Effector memory CD8-positive, alpha-beta T cell (primary cell): ENCODE measurements around the gene ZNF525.
"Not testable (repeated sequence)": the region's sequence is repeated elsewhere in the genome, so short reads cannot be mapped to it uniquely, and the experiment has no call there.

Experiments
- ATAC-seq: fragments of 150-1000 bp; cut with Tn5 transposase; replicated peaks from 2 replicates; pipeline ENCODE4 v1.10.0; 2021; ENCODE audit warnings: mild to moderate bottlenecking, moderate library complexity
- DNase-seq, 3 experiments: peaks; one replicate each; pipeline ENCODE4 v3.0.0; 2021
- H3K27ac Mint-ChIP-seq, 2 donors: one replicate each; pipeline ENCODE4 v1.8.0; 2022; ENCODE audit warnings: mild to moderate bottlenecking in 2 of 2, mixed read lengths in 2 of 2, moderate library complexity in 2 of 2
- H3K27me3 Mint-ChIP-seq, 2 donors: one replicate each; pipeline ENCODE4 v1.8.0; 2022; ENCODE audit warnings: mixed read lengths in 2 of 2
- H3K36me3 Mint-ChIP-seq: one replicate; pipeline ENCODE4 v1.8.0; 2022; ENCODE audit warnings: mild to moderate bottlenecking, moderate library complexity, mixed read lengths; ENCODE audit not compliant: insufficient read depth
- H3K4me1 Mint-ChIP-seq, 2 donors: one replicate each; pipeline ENCODE4 v1.8.0; 2022; ENCODE audit warnings: low read depth in 2 of 2, mixed read lengths in 2 of 2
- H3K4me3 Mint-ChIP-seq, 2 donors: one replicate each; pipeline ENCODE4 v1.8.0; 2022; ENCODE audit warnings: mild to moderate bottlenecking in 2 of 2, mixed read lengths in 2 of 2, moderate library complexity in 2 of 2
- H3K9me3 Mint-ChIP-seq, 2 donors: one replicate each; pipeline ENCODE4 v1.8.0; 2022; ENCODE audit warnings: mixed read lengths in 2 of 2
- total RNA-seq, 9 experiments: gene quantifications; one replicate each; lab custom pipeline; 2026; lab: John Stamatoyannopoulos, UW

ZNF525 gene
- 19.5 to 62.1 (median 36.8) reads per million in 9 experiments for total RNA-seq

- Mint-ChIP-seq H3K27me3 (no peaks in the 10 kb centered on the region), H3K27ac (peak within 1 kb of the TSS; percentile 91 to 96), H3K4me1 (peaks cover 13 to 28% of the 10 kb centered on the region in 2 donors), H3K4me3 (peak within 1 kb of the TSS; percentile 95 to 96), H3K36me3 (peaks cover 9% of the 10 kb centered on the region), H3K9me3 (no peaks in the 10 kb centered on the region)
- DNase-seq (peak; percentile 97 to 98 (median 98)), ATAC-seq (peak; percentile 99)
These were observed at the start of gene ZNF525 for GRCh38 chr19:53365134-53365898. TSS of gene ZNF525 (plus strand) at chr19:53365705. CDS start at chr19:53372282, 6,577 bp downstream.

GRCh38 chr19:53328967-53329366 lies 36.5 kb upstream of the ZNF525 start:
- ATAC-seq (no peak), DNase-seq (no peak)
- Mint-ChIP-seq H3K36me3 (peaks cover 6% of the 10 kb centered on the region), H3K9me3 (peaks cover 12 to 20% of the 10 kb centered on the region in 2 donors), H3K27me3 (peaks cover 30 to 42% of the 10 kb centered on the region in 2 donors), H3K27ac (no peak overlapping the region), H3K4me1 (peaks cover 5 to 6% of the 10 kb centered on the region in 2 donors), H3K4me3 (peak overlapping the region; percentile 50 to 65)

DNA sequence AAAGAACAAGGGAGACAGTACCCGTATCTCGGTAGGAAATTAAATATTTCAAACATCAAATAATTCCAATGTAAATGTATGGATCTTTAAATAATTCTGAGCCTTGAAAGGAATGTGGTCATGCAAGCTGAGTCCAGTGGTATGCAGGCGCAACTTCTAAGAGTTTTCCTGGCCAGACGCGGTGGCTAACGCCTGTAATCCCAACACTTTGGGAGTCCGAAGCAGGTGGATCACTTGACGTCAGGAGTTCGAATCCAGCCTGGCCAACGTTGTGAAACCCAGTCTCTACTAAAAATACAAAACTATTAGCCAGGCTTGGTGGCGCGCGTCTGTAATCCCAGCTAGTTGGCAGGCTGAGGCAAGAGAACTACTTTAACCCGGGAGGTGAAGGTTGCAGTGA lies 33.0 kb upstream of the ZNF525 start:
- ATAC-seq (no peak), DNase-seq (no peak)
- Mint-ChIP-seq H3K4me1 (peaks cover 12 to 15% of the 10 kb centered on the region in 2 donors), H3K36me3 (peaks cover 11% of the 10 kb centered on the region), H3K27me3 (peaks cover 13 to 23% of the 10 kb centered on the region in 2 donors), H3K9me3 (peaks cover 3 to 11% of the 10 kb centered on the region in 2 donors), H3K4me3 (peak overlapping the region; percentile 77 to 91), H3K27ac (peak overlapping the region; percentile 91)

- ATAC-seq = peak; percentile 31
- DNase-seq = peak in 1 of 3 experiments; percentile 19
- peaks cover 13 to 17% of the 10 kb centered on the region in 2 donors for H3K27me3 Mint-ChIP-seq
- H3K27ac Mint-ChIP-seq = peak overlapping the region; percentile 91
- H3K9me3 Mint-ChIP-seq = peaks cover 3 to 11% of the 10 kb centered on the region in 2 donors
- H3K36me3 Mint-ChIP-seq = peaks cover 11% of the 10 kb centered on the region
- peak overlapping the region; percentile 77 to 91 for H3K4me3 Mint-ChIP-seq
- peaks cover 12 to 15% of the 10 kb centered on the region in 2 donors for H3K4me1 Mint-ChIP-seq
These were observed 32.4 kb upstream of the ZNF525 start for GRCh38 chr19:53333066-53333462.

- H3K27me3 Mint-ChIP-seq = peaks cover 9 to 10% of the 10 kb centered on the region in 2 donors
- peak; percentile 98 to 100 (median 99) for DNase-seq
- H3K9me3 Mint-ChIP-seq = peaks cover 1 to 8% of the 10 kb centered on the region in 2 donors
- peak within 1 kb of the TSS; percentile 91 for H3K27ac Mint-ChIP-seq
- peaks cover 12% of the 10 kb centered on the region in 2 donors for H3K4me1 Mint-ChIP-seq
- H3K36me3 Mint-ChIP-seq = peaks cover 11% of the 10 kb centered on the region
- ATAC-seq = peak; percentile 93
- H3K4me3 Mint-ChIP-seq = peak within 1 kb of the TSS; percentile 77 to 91
These were observed 31.7 kb upstream of the ZNF525 start, which contains the start of gene ZNF845 for GRCh38 chr19:53333463-53334449. TSS of gene ZNF845 (plus strand) at chr19:53333749. CDS start at chr19:53341308, 7,559 bp downstream.

DNA sequence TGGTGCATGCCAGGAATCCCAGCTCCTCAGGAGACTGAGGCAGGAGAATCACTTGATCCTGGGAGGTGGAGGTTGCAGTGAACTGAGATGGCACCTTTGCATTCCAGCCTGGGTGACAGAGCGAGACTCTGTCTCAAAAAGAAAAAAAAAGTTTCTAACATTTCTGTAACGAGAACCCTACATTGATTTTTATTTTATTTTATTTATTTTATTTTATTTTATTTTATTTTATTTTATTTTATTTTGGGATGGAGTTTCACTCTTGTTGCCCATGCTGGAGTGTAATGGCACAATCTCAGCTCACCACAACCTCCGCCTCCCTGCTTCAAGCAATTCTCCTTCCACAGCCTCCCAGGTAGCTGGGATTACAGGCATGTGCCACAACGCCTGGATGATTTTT lies 21.1 kb upstream of the ZNF525 start:
- Mint-ChIP-seq H3K4me1 (peaks cover 10 to 18% of the 10 kb centered on the region in 2 donors), H3K36me3 (peaks cover 75% of the 10 kb centered on the region)
- not testable (repeated sequence) for ATAC-seq, H3K27ac Mint-ChIP-seq, H3K4me3 Mint-ChIP-seq, H3K27me3 Mint-ChIP-seq, H3K9me3 Mint-ChIP-seq, DNase-seq

DNA sequence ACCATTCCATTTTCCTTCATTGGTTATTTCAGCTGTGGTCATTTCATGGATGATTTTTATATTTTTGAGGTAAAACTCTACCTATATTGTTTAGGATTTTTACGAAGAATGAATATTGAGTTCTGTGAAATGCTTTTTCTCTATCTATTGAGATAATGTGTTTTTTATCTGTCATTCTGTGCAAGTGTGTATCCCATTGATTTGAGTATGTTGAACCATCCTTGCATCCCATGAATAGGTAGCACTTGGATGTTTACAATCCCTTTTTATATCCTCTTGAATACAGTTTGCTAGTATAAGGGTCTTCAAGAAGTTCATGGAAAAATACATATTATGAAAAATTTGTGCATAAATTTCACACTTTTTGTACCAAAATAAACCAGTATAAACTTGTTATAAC lies 9.8 kb upstream of the ZNF525 start:
- Mint-ChIP-seq H3K4me3 (no peak overlapping the region), H3K27ac (no peak overlapping the region), H3K36me3 (peaks cover 8% of the 10 kb centered on the region), H3K27me3 (no peaks in the 10 kb centered on the region), H3K4me1 (peaks cover 0 to 2% of the 10 kb centered on the region in 2 donors), H3K9me3 (peaks cover 6 to 17% of the 10 kb centered on the region in 2 donors)
- DNase-seq = no peak
- ATAC-seq = no peak

DNA sequence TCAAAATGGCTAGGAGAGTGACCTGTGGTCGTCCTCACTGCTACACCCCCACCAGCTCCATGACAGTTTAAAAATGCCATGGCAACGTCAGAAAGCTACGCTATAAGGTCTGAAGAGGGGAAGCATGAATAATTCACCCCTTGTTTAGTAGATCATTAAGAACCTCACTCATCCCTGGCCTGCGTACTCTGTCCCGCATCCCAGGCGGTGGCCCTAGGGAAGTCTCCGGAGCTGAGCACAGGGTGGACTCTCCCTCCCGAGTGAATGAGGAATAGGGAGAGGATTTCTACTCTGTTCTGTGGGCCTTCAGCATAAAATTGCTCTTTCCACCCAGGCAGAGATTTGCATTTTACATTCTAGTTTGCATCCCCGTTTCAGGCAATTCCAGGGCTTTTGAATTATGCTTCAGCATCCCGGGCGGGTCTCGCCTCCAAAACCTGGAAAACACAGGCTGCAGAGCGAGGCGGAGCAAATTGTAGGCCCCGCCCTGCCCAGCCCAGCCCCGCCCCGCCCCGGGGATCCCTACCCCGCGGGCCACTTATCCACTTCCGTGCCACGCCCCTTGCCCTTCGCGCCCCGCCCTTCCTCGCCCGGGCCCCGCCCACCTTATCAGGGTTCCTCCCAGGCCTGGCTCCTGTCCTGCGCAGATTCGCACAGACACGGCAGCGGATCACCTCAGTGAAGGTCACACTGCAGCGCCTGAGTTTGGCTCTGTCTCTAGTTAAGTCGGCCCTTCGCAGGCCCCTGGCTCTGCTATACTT lies 7.5 kb upstream of the ZNF525 start:
- H3K4me1 Mint-ChIP-seq = peaks cover 0 to 2% of the 10 kb centered on the region in 2 donors
- H3K27ac Mint-ChIP-seq = no peak overlapping the region
- H3K4me3 Mint-ChIP-seq = no peak overlapping the region
- ATAC-seq = no peak
- H3K9me3 Mint-ChIP-seq = peaks cover 4 to 8% of the 10 kb centered on the region in 2 donors
- no peaks in the 10 kb centered on the region for H3K27me3 Mint-ChIP-seq
- peaks cover 3% of the 10 kb centered on the region for H3K36me3 Mint-ChIP-seq
- no peak for DNase-seq

DNA sequence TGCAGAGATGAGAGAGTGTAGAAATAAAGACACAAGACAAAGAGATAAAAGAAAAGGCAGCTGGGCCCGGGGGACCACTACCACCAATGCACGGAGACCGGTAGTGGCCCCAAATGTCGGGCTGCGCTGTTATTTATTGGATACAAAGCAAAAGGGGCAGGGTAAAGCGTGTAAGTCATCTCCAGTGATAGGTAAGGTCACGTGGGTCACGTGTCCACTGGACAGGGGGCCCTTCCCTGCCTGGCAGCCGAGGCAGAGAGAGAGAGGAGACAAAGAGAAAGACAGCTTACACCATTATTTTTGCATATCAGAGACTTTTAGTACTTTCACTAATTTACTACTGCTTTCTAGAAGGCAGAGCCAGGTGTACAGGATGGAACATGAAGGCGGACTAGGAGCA lies 5.4 kb upstream of the ZNF525 start:
- H3K9me3 Mint-ChIP-seq, H3K4me3 Mint-ChIP-seq, H3K27ac Mint-ChIP-seq, DNase-seq, H3K36me3 Mint-ChIP-seq, ATAC-seq, H3K4me1 Mint-ChIP-seq, H3K27me3 Mint-ChIP-seq: not testable (repeated sequence)

GRCh38 chr19:53365899-53366493 lies 491 bp downstream of the ZNF525 start:
- Mint-ChIP-seq H3K4me1 (peaks cover 13 to 32% of the 10 kb centered on the region in 2 donors), H3K27me3 (no peaks in the 10 kb centered on the region), H3K9me3 (no peaks in the 10 kb centered on the region), H3K36me3 (peaks cover 9% of the 10 kb centered on the region), H3K27ac (peak overlapping the region; percentile 91 to 96), H3K4me3 (peak overlapping the region; percentile 95 to 96)
- peak in 1 of 3 experiments; percentile 24 for DNase-seq
- peak; percentile 37 for ATAC-seq

- DNase-seq (no peak), ATAC-seq (no peak)
- Mint-ChIP-seq H3K27ac (no peak overlapping the region), H3K4me3 (no peak overlapping the region), H3K9me3 (peaks cover 3 to 6% of the 10 kb centered on the region in 2 donors), H3K27me3 (no peaks in the 10 kb centered on the region), H3K36me3 (peaks cover 50% of the 10 kb centered on the region), H3K4me1 (peaks cover 8 to 19% of the 10 kb centered on the region in 2 donors)
These were observed 6.7 kb downstream of the ZNF525 start for GRCh38 chr19:53372196-53372595.

DNA sequence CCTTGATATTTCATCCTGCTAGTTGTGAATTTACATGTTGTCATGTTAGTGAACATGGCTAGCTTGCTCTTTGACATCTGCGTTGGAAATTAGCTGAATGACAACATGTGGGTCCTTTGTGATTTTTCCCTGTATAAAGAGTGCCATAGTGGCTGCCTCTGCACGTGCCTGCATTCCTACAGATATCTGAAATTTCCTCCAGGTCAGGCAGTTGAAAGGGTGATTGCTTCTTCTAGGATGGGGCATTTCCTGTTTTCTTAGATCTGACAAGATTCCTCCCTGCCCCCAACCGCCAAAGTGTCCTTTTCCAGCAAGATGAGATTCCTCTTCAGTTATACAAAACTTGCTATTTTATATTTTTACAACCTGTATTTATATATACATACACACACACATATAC lies 8.8 kb downstream of the ZNF525 start:
- H3K27me3 Mint-ChIP-seq = no peaks in the 10 kb centered on the region
- H3K4me3 Mint-ChIP-seq = no peak overlapping the region
- ATAC-seq (no peak), DNase-seq (no peak)
- H3K9me3 Mint-ChIP-seq = peaks cover 3 to 6% of the 10 kb centered on the region in 2 donors
- H3K27ac Mint-ChIP-seq = no peak overlapping the region
- peaks cover 2 to 7% of the 10 kb centered on the region in 2 donors for H3K4me1 Mint-ChIP-seq
- peaks cover 68% of the 10 kb centered on the region for H3K36me3 Mint-ChIP-seq
